GM23338 (cell line): ENCODE results near the gene KIF21A.

Source experiments
- CTCF ChIP-seq, 2 experiments: fragments of 200-600 bp in 1 of 2; sonication (generic) in 1 of 2; conservative IDR thresholded peaks; 2 replicates each; pipeline versions ENCODE4 v1.5.1 to v1.6.1; 2016 to 2017; ENCODE audit warnings: antibody characterized with exemption in 2 of 2, low read depth in 2 of 2, mild to moderate bottlenecking in 2 of 2, moderate library complexity in 1 of 2
- ETS1 ChIP-seq: IDR thresholded peaks from 2 replicates; pipeline ENCODE4 v1.6.1; 2016; ENCODE audit warnings: antibody characterized with exemption
- EZH2 ChIP-seq: fragments of 200-600 bp; sonication (generic); IDR thresholded peaks from one replicate; pipeline ENCODE4 v1.8.0; 2017; ENCODE audit warnings: antibody characterized with exemption, mild to moderate bottlenecking, low read depth; ENCODE audit not compliant: unreplicated experiment
- EZH2phosphoT487 ChIP-seq: fragments of 200-600 bp; sonication (generic); IDR thresholded peaks from one replicate; pipeline ENCODE4 v1.8.1; 2018; ENCODE audit warnings: antibody characterized with exemption; ENCODE audit not compliant: unreplicated experiment
- JUNB ChIP-seq: IDR thresholded peaks from one replicate; pipeline ENCODE4 v1.6.1; 2016; ENCODE audit warnings: antibody characterized with exemption; ENCODE audit not compliant: unreplicated experiment
- POLR2AphosphoS5 ChIP-seq: IDR thresholded peaks from 2 replicates; pipeline ENCODE4 v1.6.1; 2016; ENCODE audit warnings: antibody characterized with exemption, low read depth
- REST ChIP-seq: IDR thresholded peaks from one replicate; pipeline ENCODE4 v1.6.1; 2018; ENCODE audit warnings: antibody characterized with exemption; ENCODE audit not compliant: unreplicated experiment

GRCh38 chr12:39451977-39452376 lies 9.1 kb upstream of the KIF21A start:
- TF ChIP-seq CTCF (conservative IDR thresholded peaks at IDR 0.05; ENCODE audit: low read depth in 2 of 2) (no peak), ETS1 (no peak), EZH2phosphoT487 (no peak), REST (no peak), JUNB (no peak), EZH2 (no peak), POLR2AphosphoS5 (no peak)
